ENCODE measurements around the gene ADTRP.

GRCh38 chr6:11714116-11714797 lies 64.3 kb downstream of the ADTRP start:
- no peak for TF ChIP-seq PBX3 (CRISPR knock-in tag; IDR thresholded peaks at IDR 0.05; ENCODE audit: borderline replicate concordance)
- TF ChIP-seq XRCC5 (optimal IDR thresholded peaks at IDR 0.05; ENCODE audit: low read length) = no peak
- no peak for TF ChIP-seq ATF2 (CRISPR knock-in tag; IDR thresholded peaks at IDR 0.05)
- no peak for TF ChIP-seq ZNF282 (IDR thresholded peaks at IDR 0.05; ENCODE audit: partially characterized antibody)
- no peak for TF ChIP-seq ZFP1 (CRISPR knock-in tag; IDR thresholded peaks at IDR 0.05)
- TF ChIP-seq ATF3 (CRISPR knock-in tag; IDR thresholded peaks at IDR 0.05) = no peak
- no peak for TF ChIP-seq ZNF367 (CRISPR knock-in tag; IDR thresholded peaks at IDR 0.05; ENCODE audit: borderline replicate concordance)
- TF ChIP-seq, protein P1, sequence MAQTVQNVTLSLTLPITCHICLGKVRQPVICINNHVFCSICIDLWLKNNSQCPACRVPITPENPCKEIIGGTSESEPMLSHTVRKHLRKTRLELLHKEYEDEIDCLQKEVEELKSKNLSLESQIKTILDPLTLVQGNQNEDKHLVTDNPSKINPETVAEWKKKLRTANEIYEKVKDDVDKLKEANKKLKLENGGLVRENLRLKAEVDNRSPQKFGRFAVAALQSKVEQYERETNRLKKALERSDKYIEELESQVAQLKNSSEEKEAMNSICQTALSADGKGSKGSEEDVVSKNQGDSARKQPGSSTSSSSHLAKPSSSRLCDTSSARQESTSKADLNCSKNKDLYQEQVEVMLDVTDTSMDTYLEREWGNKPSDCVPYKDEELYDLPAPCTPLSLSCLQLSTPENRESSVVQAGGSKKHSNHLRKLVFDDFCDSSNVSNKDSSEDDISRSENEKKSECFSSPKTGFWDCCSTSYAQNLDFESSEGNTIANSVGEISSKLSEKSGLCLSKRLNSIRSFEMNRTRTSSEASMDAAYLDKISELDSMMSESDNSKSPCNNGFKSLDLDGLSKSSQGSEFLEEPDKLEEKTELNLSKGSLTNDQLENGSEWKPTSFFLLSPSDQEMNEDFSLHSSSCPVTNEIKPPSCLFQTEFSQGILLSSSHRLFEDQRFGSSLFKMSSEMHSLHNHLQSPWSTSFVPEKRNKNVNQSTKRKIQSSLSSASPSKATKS (CRISPR knock-in tag; IDR thresholded peaks at IDR 0.05) = no peak
- no peak for TF ChIP-seq HMG20B (CRISPR knock-in tag; conservative IDR thresholded peaks at IDR 0.05)
- TF ChIP-seq, protein P2, sequence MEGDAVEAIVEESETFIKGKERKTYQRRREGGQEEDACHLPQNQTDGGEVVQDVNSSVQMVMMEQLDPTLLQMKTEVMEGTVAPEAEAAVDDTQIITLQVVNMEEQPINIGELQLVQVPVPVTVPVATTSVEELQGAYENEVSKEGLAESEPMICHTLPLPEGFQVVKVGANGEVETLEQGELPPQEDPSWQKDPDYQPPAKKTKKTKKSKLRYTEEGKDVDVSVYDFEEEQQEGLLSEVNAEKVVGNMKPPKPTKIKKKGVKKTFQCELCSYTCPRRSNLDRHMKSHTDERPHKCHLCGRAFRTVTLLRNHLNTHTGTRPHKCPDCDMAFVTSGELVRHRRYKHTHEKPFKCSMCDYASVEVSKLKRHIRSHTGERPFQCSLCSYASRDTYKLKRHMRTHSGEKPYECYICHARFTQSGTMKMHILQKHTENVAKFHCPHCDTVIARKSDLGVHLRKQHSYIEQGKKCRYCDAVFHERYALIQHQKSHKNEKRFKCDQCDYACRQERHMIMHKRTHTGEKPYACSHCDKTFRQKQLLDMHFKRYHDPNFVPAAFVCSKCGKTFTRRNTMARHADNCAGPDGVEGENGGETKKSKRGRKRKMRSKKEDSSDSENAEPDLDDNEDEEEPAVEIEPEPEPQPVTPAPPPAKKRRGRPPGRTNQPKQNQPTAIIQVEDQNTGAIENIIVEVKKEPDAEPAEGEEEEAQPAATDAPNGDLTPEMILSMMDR (CRISPR knock-in tag; IDR thresholded peaks at IDR 0.05) = no peak
- TF ChIP-seq, protein P3, sequence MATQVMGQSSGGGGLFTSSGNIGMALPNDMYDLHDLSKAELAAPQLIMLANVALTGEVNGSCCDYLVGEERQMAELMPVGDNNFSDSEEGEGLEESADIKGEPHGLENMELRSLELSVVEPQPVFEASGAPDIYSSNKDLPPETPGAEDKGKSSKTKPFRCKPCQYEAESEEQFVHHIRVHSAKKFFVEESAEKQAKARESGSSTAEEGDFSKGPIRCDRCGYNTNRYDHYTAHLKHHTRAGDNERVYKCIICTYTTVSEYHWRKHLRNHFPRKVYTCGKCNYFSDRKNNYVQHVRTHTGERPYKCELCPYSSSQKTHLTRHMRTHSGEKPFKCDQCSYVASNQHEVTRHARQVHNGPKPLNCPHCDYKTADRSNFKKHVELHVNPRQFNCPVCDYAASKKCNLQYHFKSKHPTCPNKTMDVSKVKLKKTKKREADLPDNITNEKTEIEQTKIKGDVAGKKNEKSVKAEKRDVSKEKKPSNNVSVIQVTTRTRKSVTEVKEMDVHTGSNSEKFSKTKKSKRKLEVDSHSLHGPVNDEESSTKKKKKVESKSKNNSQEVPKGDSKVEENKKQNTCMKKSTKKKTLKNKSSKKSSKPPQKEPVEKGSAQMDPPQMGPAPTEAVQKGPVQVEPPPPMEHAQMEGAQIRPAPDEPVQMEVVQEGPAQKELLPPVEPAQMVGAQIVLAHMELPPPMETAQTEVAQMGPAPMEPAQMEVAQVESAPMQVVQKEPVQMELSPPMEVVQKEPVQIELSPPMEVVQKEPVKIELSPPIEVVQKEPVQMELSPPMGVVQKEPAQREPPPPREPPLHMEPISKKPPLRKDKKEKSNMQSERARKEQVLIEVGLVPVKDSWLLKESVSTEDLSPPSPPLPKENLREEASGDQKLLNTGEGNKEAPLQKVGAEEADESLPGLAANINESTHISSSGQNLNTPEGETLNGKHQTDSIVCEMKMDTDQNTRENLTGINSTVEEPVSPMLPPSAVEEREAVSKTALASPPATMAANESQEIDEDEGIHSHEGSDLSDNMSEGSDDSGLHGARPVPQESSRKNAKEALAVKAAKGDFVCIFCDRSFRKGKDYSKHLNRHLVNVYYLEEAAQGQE (IDR thresholded peaks at IDR 0.05; ENCODE audit: borderline replicate concordance in 1 of 2, low read depth in 1 of 2, low read length in 2 of 2) = no peak
- no peak for TF ChIP-seq TAF15 (IDR thresholded peaks at IDR 0.05; ENCODE audit: low read depth, low read length, poor library complexity, severe bottlenecking)
- TF ChIP-seq, protein P4, sequence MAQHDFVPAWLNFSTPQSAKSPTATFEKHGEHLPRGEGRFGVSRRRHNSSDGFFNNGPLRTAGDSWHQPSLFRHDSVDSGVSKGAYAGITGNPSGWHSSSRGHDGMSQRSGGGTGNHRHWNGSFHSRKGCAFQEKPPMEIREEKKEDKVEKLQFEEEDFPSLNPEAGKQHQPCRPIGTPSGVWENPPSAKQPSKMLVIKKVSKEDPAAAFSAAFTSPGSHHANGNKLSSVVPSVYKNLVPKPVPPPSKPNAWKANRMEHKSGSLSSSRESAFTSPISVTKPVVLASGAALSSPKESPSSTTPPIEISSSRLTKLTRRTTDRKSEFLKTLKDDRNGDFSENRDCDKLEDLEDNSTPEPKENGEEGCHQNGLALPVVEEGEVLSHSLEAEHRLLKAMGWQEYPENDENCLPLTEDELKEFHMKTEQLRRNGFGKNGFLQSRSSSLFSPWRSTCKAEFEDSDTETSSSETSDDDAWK (CRISPR knock-in tag; IDR thresholded peaks at IDR 0.05) = no peak

Measured in HepG2 (cell line).